Stimulated activated CD8-positive, alpha-beta memory T cell treated with anti-CD3 and anti-CD28 coated beads, Interleukin-15, amount 100 ng/mL, for 48 hours (primary cell): ENCODE results near the gene PLTP.
"Not testable (repeated sequence)": the region's sequence is repeated elsewhere in the genome, so short reads cannot be mapped to it uniquely, and the experiment has no call there.

ENCODE experiments used
- DNase-seq, 2 donors: peaks; one replicate each; pipeline ENCODE4 v3.0.0-alpha.2; 2020; ENCODE audit warnings: low read depth in 2 of 2

The PLTP gene

DNA sequence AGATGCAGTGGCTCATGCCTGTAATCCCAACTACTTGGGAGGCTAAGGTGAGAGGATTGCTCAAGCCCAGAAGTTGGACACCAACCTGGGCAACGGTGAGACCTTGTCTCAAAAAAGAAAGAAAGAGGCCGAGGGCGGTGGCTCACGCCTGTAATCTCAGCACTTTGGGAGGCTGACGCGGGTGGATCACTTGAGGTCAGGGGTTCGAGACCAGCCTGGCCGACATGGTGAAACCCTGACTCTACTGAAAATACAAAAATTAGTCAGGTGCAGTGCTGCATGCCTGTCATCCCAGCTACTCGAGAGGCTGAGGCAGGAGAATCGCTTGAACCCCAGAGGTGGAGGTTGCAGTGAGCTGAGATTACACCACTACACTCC is 37.9 kb downstream of the PLTP start:
- DNase-seq, result not testable (repeated sequence)

DNA sequence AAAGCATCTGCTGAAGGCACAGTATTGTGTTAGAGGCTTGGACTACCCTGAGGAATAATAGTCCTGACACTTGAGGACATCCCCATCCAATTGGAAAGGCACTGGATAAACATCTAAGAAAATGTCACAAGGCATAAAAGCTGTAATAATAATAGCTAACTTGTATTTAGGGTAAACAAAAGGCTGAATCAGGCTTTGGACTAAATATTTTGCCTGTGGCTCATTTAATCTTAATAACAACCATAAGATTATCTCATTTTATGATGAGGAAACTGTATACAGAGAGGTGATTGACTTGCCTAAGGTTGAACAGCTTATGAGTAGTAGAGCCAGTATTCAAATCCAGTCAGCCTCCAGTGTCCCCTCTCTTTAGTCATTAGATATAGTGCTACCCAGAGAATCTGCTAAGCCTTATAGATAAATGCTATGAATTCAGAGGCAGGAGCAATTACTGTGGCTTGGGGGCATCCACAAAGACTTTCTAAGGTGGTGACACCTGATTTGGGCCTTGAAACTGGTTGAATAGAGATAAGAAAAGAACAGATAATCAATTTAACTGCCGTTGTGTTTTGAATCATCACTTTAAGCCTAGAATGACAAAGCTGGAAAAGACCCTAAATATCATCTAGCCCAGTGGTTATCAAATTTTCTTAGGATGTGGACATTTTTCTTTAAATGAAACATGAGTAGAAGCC is 38.4 kb downstream of the PLTP start:
- no peak for DNase-seq

GRCh38 chr20:45872626-45873025 is 39.3 kb downstream of the PLTP start:
- DNase-seq, result no peak

GRCh38 chr20:45867819-45868176 is 44.2 kb downstream of the PLTP start:
- DNase-seq, result no peak

DNA sequence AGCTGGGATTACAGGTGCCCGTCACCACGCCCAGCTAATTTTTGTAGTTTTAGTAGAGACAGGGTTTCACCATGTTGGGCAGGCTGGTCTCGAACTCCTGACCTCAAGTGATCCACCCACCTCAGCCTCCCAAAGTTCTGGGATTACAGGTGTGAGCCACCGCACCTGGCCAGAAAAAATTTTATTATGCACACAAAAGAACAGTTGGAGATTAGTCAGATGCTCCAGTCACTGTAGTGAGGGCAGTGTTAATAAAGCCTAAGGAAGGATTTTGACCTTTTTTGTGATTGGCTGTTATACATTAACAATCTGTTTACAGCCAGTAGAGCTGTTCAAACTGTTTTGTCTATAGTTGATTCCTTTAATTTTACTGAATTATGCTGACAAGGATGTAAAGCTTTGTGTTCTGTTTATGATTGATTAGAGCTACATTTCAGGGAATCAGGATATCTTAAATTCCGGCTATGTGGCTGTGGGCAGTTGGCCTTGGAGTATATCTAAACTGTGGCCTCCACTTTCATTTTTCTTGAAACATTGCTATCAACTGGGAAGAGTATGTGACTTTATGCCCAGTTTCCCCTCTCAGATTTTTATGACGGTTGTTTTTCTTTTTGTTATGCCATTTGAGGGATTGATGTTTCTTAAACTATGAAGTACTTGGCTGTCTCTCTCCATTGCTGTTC is 44.7 kb downstream of the PLTP start:
- DNase-seq, result no peak

- DNase-seq, result no peak
Measured at GRCh38 chr20:45866454-45866853, 45.5 kb downstream of the PLTP start.

DNA sequence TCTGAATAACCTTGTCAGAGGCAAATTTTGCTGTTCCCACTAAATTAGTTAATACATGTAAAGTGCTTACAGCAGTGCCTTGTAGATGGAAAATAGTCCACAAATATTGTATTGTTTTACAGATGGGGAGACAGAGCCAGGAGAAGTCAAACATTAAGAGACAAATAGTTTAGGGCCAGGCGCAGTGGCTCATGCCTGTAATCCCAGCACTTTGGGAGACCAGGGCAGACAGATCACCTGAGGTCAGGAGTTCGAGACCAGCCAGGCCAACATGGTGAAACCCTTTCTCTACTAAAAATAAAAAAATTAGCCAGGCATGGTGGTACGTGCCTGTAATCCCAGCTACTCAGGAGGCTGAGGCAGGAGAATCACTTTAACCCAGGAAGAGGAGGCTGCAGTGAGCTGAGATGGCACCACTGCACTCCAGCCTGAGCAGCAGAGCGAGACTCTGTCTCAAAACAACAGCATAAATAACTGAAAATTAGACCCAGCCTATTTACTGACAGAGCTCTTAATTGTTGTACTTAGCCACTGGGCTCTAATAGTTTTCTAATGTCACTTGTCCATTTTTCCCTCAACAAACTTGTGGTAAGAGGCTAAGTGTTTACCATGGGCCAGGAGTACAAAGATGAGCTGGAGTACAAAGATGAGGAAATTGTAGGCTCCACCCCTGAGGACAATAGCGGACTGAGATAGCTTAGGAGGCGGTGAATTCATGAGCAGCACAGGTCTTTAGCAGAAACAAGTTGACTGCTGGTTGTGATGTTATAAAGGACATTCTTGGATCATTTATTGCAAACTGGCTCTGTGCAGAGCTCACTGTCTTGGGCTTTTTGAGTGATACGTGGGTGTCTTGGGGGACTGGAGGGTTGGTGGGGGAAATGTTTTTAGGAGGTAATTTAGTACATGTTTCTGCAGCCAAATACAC is 48.1 kb downstream of the PLTP start:
- DNase-seq, result no peak

GRCh38 chr20:45861221-45862075 is 50.5 kb downstream of the PLTP start:
- no peak for DNase-seq

DNA sequence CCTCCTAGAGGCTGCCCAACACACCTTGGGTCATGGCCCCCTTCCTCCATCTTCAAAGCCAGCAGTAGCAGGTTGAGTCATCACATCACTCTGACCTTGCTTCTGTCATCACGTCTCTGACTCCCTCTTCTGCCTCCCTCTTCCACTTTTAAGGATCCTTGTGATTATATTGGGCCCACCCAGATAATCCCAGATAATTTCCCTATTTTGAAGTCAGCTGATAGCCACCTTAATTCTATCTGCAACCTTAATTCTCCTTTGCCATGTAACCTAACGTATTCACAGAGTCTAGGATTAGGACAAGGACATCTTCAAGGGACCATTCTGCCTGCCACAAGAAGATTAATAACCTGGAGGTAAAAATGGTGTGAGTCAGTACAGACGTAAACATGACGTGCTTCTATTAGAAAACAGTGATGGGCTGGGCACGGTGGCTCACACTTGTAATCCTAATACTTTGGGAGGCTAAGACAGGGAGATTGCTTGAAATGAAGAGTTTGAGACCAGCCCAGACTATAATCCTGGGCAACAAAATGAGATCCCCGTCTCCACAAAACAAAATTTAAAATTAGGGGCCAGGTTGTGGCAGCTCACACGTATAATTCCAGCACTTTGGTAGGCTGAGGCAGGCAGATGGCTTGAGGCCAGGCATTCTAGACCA is 51.3 kb downstream of the PLTP start:
- DNase-seq, result no peak

DNA sequence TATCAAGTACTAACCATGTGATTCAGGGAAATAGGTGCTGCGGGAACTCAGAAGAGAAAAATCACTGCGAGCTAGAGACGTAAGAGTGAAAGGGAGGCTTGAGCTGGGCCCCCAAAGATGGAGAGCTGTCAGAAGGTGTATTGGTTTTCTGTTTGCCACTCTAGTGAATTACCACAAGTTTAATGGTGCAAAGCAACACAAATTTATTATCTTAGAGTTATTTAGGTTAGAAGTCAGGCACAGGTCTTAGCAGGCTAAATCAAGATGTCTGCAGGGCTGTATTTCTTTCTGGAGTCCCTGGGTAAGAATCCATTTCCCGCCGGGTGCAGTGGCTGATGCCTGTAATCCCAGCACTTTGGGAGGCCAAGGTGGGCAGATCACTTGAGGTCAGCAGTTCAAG is 52.0 kb downstream of the PLTP start:
- no peak for DNase-seq

- DNase-seq, result peak in 1 of 2 donors; percentile 38
Measured at GRCh38 chr20:45857882-45858216, 54.1 kb downstream of the PLTP start.

- DNase-seq, result peak; percentile 89 to 90
Measured at GRCh38 chr20:45857114-45857881, 54.7 kb downstream of the PLTP start, which contains the start of the genes ACOT8 and ZSWIM3. Gene ACOT8 (minus strand): TSS chr20:45857392. CDS start chr20:45857315, 77 bp downstream. Gene ZSWIM3 (plus strand): TSS chr20:45857614. CDS start chr20:45857826, 212 bp downstream.

GRCh38 chr20:45853484-45853883 is 58.5 kb downstream of the PLTP start:
- no peak for DNase-seq

DNA sequence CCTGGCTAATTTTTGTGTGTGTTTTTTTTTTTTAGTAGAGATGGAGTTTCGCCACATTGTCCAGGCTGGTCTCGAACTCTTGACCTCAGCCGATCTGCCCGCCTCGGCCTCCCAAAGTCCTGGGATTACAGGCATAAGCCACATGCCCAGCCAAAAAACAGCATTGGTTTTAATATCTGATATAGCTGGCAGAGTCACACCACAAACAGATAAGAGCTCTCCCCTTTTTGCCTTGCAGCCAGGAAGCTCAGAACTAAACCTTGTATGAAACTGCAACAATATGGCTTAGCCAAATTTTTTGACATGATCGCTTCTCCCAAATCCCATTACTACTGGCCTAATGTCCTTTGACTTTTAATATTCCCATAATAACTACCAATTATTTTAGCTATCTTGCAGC is 59.6 kb downstream of the PLTP start:
- no peak for DNase-seq

DNA sequence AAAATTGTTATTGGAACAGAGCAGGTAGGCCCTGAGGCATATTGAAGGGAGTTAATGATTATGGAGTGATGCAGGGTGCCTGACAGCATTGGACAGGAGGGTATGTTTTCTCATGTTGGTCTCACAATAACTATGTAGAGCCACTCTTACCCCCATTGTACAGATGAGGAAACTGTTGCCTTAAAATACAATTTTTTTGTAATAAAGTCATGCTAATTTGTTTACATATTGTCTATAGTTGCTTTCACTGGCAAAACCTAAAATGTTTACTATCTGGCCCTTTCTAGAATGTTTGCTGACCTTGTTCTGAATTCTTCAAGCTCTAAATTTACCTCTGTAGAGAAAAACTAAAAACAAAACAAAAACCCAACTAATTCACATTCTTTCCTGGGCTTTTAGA is 60.5 kb downstream of the PLTP start:
- DNase-seq, result no peak

DNA sequence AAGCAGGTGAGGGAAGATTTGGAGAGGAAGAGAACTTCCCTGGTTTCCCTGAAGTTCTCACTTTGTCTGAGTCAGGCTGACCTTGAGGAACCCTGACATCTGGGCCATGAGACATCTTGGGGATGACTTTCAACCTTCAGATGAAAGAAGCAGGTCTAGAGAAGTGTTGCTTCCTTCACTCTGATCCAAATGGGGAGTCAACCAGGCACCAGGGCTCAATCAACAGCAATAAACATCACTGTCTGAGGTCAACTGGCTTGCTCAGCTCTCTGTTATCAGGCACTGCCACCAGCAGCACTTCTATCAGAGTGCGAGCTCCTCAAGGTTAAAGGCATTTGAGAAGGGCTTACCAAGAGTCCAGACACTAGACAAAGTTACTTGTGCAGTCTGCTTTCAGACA is 61.0 kb downstream of the PLTP start:
- no peak for DNase-seq

DNA sequence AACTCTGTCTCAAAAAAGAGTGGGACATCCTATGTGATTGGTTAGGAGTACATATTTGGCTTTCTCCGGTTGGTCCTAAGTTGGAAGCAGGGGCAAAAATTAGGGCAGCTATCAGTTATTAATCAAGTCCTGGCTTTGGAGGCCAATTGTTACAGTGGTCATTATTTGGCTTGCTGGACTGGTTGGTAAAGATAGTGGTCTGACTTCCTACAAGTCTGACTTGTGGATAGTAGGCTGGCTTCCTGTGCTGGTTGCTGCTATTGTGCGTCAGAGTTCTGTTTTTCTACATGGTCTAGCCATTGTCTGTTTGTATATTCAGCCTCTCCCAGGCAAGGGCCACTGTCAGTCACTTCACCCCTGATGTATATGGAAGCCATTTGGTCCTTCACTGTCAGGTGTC is 61.7 kb downstream of the PLTP start:
- DNase-seq, result no peak

- DNase-seq, result no peak
Measured at GRCh38 chr20:45848969-45849582, 62.9 kb downstream of the PLTP start.
